ENCODE results near the gene NDUFB7. TPM values are rescaled to one million over a fixed set of nuclear protein-coding genes. Genes with fewer than 3 reads are reported as not detected.

The NDUFB7 gene
- total and polyA plus RNA-seq, 2 of the 8 experiments (the other 6 are each of a cell fraction or from before 2014, with no cell fraction given): 151 to 740 TPM

DNA sequence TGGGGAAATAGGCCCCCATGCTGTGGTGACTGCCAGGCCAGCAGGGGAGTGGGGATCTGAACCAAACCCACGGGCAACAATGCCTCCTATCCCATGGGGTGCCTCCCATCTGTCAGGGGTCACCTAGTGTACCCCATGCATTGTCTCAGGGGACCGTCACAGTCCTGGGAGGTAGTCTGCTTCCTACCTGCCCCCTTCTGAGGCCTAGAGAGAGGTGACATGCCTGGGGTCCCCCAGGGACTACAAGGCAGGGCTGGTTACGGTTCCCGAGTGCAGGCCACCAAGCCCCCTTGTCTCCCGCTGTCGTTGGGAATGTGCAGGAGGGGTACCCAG is 11.1 kb downstream of the NDUFB7 start:
- Histone ChIP-seq H3K79me1 (ENCODE audit: low read depth, low read length) (peaks cover 9% of the 10 kb centered on the region), H2BK120ac (replicated peaks; ENCODE audit: low read depth, low read length) (no peak overlapping the region), H2BK12ac (ENCODE audit: low read depth, low read length) (no peak overlapping the region; the same call in 1 of the 2 replicates), H3K14ac (ENCODE audit: insufficient read length) (no peak overlapping the region), H3K9me3 (ENCODE audit: insufficient read depth in 2 of 2, low read depth in 1 of 2, low read length in 1 of 2) (no peaks in the 10 kb centered on the region), H2AK5ac (ENCODE audit: low read depth, low read length) (no peak overlapping the region), H4K5ac (ENCODE audit: insufficient read length, low read depth, low read length) (no peak overlapping the region), H3K79me2 (ENCODE audit: control insufficient read depth in 1 of 2, insufficient read depth in 2 of 2, low read length in 2 of 2) (peaks cover 0 to 25% of the 10 kb centered on the region in 2 experiments; a peak in 1 of 4 replicates), H2AFZ (ENCODE audit: low read length) (no peak overlapping the region), H3K23ac (ENCODE audit: insufficient read length) (no peak overlapping the region), H4K8ac (ENCODE audit: extremely low read depth, insufficient read depth, low read length) (no peak overlapping the region), H2BK20ac (ENCODE audit: low read length) (no peak overlapping the region), H3K36me3 (ENCODE audit: control insufficient read depth in 2 of 4, insufficient read depth in 4 of 4, low read length in 3 of 4) (peaks cover 0 to 10% (median 4%) of the 10 kb centered on the region in 4 experiments; a peak in 3 of 8 replicates), H3K4me2 (ENCODE audit: insufficient read depth in 1 of 2, low read depth in 2 of 2, low read length in 2 of 2) (no peak overlapping the region), H4K91ac (replicated peaks; ENCODE audit: insufficient read length, low read length) (no peak overlapping the region), H3K18ac (ENCODE audit: extremely low read depth, low read length) (no peak overlapping the region), H3K56ac (replicated peaks; ENCODE audit: insufficient read length, low read depth, low read length) (no peak overlapping the region), H2BK5ac (ENCODE audit: low read depth, low read length) (peak overlapping the region; percentile 9; the same call in 1 of the 2 replicates), H3K27ac (ENCODE audit: low read depth, low read length) (0 out of 2 replicates have a peak overlapping the region, but pooled peaks have one; percentile 34), H2BK15ac (ENCODE audit: low read length) (no peak overlapping the region), H3K9ac (replicated peaks in 1 of 4; ENCODE audit: extremely low read depth in 1 of 4, low read depth in 3 of 4, low read length in 3 of 4) (no peak overlapping the region), H3K4me3 (ENCODE audit: extremely low read depth in 1 of 4, insufficient read depth in 2 of 4, low read depth in 3 of 4, low read length in 4 of 4) (no peak overlapping the region), H4K20me1 (replicated peaks in 1 of 2; ENCODE audit: control insufficient read depth in 1 of 2, insufficient read depth in 2 of 2, low read length in 2 of 2) (peaks cover 4 to 18% of the 10 kb centered on the region in 2 experiments), H3K23me2 (ENCODE audit: low read depth, low read length) (no peaks in the 10 kb centered on the region), H3K4me1 (replicated peaks in 1 of 4; ENCODE audit: control insufficient read depth in 3 of 4, insufficient read depth in 4 of 4, low read length in 3 of 4) (peaks cover 0 to 44% (median 38%) of the 10 kb centered on the region in 4 experiments; a peak in 6 of 7 replicates), H3K27me3 (replicated peaks in 1 of 4; ENCODE audit: control insufficient read depth in 3 of 4, extremely low read depth in 1 of 4, insufficient read depth in 3 of 4, low read length in 3 of 4) (no peaks in the 10 kb centered on the region), H3K4ac (replicated peaks; ENCODE audit: insufficient read length, low read depth, low read length) (no peak overlapping the region)
- ChIA-PET CTCF (ENCODE audit: partially characterized antibody) (no interaction called here), POLR2A (ENCODE audit: partially characterized antibody) (interaction anchor here (1.8 kb wide), 1 partner anchor 8 kb away, joined by 4 read pairs; no protein-coding TSS in a partner anchor)
- 90% methylated on average over 6 of the region's 6 CpGs; no CpG with 5 or more reads in 1 of the 2 experiments for WGBS, 2 experiments (ENCODE audit: extremely low coverage in 1 of 2, insufficient coverage in 1 of 2, insufficient read length in 1 of 2, insufficient replicate concordance in 2 of 2, low coverage in 1 of 2, low lambda C conversion rate in 2 of 2, missing lambda C conversion rate in 1 of 2)
- no peak for TF ChIP-seq CTBP2 (IDR thresholded peaks at IDR 0.05; ENCODE audit: borderline replicate concordance, insufficient read depth, insufficient read length, low read length)
- TF ChIP-seq, protein P1, sequence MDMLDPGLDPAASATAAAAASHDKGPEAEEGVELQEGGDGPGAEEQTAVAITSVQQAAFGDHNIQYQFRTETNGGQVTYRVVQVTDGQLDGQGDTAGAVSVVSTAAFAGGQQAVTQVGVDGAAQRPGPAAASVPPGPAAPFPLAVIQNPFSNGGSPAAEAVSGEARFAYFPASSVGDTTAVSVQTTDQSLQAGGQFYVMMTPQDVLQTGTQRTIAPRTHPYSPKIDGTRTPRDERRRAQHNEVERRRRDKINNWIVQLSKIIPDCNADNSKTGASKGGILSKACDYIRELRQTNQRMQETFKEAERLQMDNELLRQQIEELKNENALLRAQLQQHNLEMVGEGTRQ (IDR thresholded peaks at IDR 0.05; ENCODE audit: low read length): no peak
- TF ChIP-seq MAFK (IDR thresholded peaks at IDR 0.05; ENCODE audit: low read depth, low read length): no peak
- TF ChIP-seq HDAC2 (IDR thresholded peaks at IDR 0.05; ENCODE audit: borderline replicate concordance in 1 of 2, low read depth in 2 of 2, low read length in 2 of 2): no peak
- TF ChIP-seq POLR2AphosphoS5 (IDR thresholded peaks at IDR 0.05; ENCODE audit: low read depth, low read length): no peak
- DNase-seq (ENCODE audit: low read depth in 1 of 2, low spot score in 2 of 2): no peak
- no peak for FAIRE-seq

Data from H1 (cell line).